Caki2 (cell line): Measurements from ENCODE around the gene IFRD2. TPM values are rescaled to one million over a fixed set of nuclear protein-coding genes. Genes with fewer than 3 reads are reported as not detected.
"Not testable (repeated sequence)": the region's sequence is repeated elsewhere in the genome, so short reads cannot be mapped to it uniquely, and the experiment has no call there.

ENCODE experiments used
- DNase-seq: peaks from one replicate; pipeline ENCODE4 v3.0.0-alpha.2; 2015; ENCODE audit warnings: low read depth
- in situ Hi-C: cut with HindIII; loops from 2 replicates; pipeline ENCODE4 v1.10.0; 2016; ENCODE audit warnings: low sequenced_read_pairs, low pct_unique_long_range_greater_than_20kb, mixed read lengths
- total RNA-seq: library from RNA; depleted of rRNA; stranded (reverse); fragments of >200 nt; shearing (Covaris generic); gene quantifications from 2 replicates; pipeline ENCODE4 v1.2.3, GENCODE V29; 2014; ENCODE audit warnings: low replicate concordance

The IFRD2 gene
- total RNA-seq, 1 experiment from 2014 or later, result 69.5 TPM

- in situ Hi-C loops, result no loop called here
- no peak for DNase-seq
Measured at GRCh38 chr3:50293079-50293801, 1.0 kb upstream of the IFRD2 start.

GRCh38 chr3:50290161-50290641, 2.0 kb downstream of the IFRD2 start:
- DNase-seq, result no peak
- in situ Hi-C loops, result no loop called here

- in situ Hi-C loops, result no loop called here
- DNase-seq, result no peak
Measured at GRCh38 chr3:50289130-50289529, 3.1 kb downstream of the IFRD2 start.

DNA sequence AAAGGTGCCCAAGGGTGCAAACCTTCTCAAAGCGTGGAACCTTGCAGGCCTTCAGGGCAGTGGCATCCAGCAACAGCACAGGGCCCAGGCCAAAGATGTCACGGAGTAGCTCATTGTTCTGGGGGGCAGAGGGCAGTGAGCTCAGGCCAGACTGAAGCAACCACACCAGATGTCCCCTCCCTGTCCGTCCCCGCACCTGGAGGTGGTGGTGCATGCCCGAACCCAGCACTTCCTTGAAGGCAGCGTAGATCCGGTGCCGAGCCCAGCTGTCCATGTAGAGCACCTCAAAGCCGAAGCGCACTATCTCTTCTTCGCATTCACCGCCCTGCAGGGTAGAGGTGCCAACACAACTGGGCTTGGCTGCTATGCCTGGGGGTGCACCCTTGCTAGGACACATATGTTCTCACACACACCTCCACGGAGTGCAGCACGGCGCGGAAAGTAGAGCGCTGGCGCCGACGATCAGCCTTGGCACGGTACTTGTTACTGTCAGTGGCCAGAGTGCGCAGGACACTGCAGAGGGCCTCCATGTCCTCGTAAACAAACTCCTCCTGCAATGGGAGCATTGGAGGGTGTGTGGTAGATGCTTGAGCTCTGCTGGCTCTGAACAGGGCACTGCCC, 3.7 kb downstream of the IFRD2 start:
- in situ Hi-C loops, result no loop called here
- no peak for DNase-seq

DNA sequence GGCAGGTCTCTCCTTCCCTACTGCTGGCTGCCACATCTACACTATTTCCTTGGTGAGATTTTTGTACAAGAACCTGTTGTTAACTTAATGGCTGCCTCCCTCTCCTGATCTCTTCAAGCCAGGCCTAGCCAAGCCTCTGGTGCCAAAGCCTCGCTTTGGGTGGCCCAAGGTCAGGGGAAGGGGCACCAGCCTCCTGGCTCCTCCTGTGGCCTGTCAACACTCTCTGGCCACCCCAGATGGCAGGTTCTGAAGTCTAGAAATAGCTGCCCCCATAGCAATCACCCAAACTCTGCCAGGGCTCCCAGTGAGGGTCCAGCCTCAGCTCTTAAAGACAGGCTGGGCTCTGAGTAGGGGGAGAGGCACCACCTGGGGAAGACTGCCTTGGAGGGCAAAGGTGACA, 5.0 kb downstream of the IFRD2 start:
- in situ Hi-C loops, result no loop called here

DNA sequence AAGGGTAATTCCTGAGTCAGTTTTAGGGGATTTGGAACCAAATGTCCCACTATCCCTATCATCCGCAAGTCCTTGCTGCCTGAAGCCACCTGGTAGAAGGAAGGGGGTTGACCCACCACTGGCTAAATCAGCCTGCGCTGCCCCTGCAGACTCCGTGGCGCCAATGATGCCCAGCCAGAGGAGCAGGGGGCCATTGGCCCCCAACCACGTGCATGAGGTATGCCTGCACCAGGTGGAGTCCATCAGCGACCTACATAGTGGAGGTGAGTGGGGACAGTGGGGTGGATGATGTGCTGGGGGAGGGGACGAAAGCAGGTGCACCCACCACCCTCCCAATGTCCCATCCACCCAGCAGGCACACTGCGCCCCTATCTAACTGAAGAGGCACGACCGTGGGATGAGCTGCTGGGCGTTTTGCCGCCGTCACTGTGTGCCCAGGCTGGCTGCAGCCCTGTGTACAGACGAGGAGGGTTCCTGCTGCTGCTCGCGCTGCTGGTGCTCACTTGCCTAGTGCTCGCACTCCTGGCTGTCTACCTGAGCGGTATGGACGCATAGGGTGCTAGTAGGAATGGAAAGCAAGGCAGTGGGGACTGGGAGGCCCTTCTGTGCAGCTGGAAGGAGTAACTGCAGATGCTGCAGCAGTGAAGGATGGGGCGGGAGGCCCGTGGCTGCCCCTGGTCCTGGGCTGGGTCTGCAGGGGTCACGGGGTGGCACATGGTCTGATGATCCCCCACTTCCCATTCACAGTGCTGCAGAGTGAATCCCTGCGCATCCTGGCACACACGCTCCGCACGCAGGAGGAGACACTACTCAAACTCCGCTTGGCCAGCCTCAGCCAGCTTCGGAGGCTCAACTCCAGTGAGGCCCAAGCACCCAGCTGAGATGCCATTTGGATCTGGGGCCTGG, 5.7 kb downstream of the IFRD2 start:
- in situ Hi-C loops, result no loop called here
- no peak for DNase-seq

More for the DNA sequence above, 5.0 kb downstream of the IFRD2 start:
- DNase-seq, result no peak

DNA sequence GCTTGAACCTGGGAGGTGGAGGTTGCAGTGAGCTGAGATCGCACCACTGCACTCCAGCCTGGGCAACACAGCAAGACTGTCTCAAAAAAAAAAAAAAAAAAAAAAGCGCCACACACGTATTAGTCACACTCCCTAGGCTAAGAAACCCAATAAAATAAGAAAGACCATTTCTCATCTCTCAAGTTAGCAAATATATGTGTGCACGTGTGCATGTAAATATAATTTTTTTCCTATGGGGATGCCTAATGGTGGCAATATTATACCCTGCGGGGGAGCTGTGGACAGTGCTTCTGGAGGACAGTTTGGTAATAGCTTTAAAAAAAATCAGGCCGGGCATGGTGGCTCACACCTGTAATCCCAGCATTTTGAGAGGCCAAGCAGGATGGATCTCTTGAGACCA, 8.1 kb downstream of the IFRD2 start:
- DNase-seq, in situ Hi-C loops: not testable (repeated sequence)

GRCh38 chr3:50279255-50280016, 12.8 kb downstream of the IFRD2 start:
- in situ Hi-C loops, result no loop called here
- DNase-seq, result no peak

DNA sequence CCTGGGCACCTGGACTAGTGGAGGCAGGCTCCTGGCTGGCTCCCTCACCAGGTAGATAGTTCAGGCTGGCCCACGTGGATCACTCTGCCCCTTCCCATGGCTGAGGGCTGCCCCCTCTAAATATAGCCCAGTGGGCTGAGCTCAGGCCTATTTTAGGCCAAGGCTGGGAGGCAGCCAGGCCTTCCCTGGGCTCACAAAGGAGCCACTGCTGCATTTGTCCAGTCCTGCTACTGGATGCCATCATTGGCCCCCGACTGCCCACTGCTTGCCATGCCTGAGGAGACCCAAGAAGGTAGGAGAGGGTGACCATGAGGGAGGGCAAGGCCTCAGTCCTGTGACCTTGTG, 13.4 kb downstream of the IFRD2 start, which contains the start of gene LSMEM2:
TSS of gene LSMEM2 (plus strand) at position 208 of the 345 bp plus-strand sequence. CDS start at position 235, 27 bp downstream.
- DNase-seq, result no peak
- in situ Hi-C loops, result no loop called here

DNA sequence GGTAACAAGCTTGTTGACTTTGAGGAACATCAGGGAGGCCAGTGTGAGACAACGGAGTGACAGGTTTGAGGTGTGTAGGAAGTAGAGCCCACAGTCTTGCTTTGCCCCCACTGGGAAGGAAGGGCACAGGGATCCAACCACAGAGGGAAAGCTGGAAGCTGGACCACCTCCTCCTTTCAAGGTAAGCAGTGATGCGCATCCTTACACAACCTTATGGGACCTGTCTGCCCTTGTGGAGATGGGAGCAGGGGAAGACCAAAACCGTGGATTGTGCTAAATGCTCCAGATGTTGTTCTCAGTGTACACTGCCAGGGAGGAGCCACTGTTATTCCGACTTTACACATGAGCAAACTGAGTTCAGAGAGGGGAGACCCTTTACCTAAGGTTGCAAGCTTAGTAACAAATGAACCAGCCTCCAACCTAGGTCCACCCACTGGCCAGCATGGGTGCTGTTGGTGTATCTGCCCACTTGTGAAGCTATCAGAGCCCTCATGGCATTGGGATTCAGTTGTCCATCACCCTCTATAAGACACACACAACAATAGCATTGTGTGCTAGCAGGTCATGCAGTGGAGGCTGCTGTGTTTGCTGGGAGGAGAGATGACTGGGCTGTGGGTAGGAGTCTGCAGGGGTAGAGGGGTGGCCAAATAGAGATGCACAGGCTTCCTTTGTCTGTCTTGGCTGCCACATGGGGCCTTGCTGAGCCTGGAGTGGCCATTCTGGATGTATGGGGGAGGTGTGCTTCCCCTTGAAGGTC, 13.9 kb downstream of the IFRD2 start:
- no peak for DNase-seq
- in situ Hi-C loops, result no loop called here

DNA sequence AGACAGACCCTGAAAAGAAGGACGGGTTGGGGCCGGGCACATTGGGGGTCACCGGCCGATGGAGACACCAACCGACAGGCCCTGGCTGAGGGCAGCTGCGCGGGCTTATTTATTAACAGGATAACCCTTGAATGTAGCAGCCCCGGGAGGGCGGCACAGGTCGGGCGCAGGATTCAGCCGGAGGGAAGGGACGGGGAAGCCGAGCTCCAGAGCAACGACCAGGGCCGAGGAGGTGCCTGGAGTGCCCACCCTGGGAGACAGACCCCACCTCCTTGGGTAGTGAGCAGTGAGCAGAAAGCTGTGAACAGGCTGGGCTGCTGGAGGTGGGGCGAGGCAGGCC, 15.5 kb downstream of the IFRD2 start:
- in situ Hi-C loops, result no loop called here
- DNase-seq, result no peak

- in situ Hi-C loops, result no loop called here
- no peak for DNase-seq
Measured at GRCh38 chr3:50275996-50276761, 16.1 kb downstream of the IFRD2 start.

DNA sequence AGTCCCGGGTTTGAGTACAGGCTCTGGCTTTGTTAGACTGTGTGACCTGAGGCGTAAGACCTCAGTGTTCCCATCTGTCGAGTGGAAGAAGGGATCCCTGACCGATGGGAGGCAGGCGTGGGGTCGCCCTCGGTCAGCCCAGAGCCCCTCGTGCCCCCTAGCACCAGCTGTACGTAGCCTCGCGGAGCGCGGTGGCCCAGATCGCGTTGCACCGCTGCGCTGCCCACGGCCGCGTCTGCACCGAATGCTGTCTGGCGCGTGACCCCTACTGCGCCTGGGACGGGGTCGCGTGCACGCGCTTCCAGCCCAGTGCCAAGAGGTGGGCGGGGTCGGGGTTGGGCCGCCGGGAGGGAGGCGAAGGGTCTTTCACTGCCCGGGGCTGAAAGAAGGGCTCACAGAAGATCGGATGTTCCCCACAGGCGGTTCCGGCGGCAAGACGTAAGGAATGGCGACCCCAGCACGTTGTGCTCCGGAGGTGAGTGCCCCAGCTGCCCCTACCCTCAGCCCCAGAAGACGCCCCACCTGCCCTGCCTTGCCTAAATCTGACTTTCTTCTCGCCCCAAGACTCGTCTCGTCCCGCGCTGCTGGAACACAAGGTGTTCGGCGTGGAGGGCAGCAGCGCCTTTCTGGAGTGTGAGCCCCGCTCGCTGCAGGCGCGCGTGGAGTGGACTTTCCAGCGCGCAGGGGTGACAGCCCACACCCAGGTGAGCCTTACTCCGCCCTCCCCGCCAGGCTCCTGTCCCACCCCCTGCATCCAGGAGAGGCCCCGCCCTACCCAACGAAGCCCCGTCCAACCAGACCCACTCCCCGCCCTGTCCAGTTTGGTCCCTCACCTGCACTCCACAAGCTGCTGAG, 16.9 kb downstream of the IFRD2 start:
- in situ Hi-C loops, result no loop called here
- DNase-seq, result no peak

- in situ Hi-C loops, result no loop called here
- DNase-seq, result peak; percentile 39
Measured at GRCh38 chr3:50274371-50275104, 17.7 kb downstream of the IFRD2 start.

DNA sequence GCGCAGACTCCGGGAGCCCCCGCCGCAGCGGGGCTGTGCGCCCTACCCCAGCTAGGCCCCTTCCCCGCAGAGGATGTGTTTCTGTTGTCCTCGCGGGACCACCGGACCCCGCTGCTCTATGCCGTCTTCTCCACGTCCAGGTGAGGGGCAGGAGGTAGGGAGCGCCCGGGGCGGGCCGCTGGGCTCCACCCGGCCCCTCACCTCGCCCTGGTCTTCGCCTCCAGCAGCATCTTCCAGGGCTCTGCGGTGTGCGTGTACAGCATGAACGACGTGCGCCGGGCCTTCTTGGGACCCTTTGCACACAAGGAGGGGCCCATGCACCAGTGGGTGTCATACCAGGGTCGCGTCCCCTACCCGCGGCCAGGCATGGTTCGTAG, 18.6 kb downstream of the IFRD2 start:
- in situ Hi-C loops, result no loop called here

More for the DNA sequence above, 18.6 kb downstream of the IFRD2 start:
- no peak for DNase-seq
